ENCODE data around the gene NISCH.

GRCh38 chr3:52438104-52438376 lies 17.4 kb upstream of the NISCH start:
- no peak for TF ChIP-seq POLR2A (IDR thresholded peaks at IDR 0.05)
- TF ChIP-seq CTCF (IDR thresholded peaks at IDR 0.05): no peak

Data from ovary (tissue), 3 donors.